ENCODE results near the gene USP28.

DNA sequence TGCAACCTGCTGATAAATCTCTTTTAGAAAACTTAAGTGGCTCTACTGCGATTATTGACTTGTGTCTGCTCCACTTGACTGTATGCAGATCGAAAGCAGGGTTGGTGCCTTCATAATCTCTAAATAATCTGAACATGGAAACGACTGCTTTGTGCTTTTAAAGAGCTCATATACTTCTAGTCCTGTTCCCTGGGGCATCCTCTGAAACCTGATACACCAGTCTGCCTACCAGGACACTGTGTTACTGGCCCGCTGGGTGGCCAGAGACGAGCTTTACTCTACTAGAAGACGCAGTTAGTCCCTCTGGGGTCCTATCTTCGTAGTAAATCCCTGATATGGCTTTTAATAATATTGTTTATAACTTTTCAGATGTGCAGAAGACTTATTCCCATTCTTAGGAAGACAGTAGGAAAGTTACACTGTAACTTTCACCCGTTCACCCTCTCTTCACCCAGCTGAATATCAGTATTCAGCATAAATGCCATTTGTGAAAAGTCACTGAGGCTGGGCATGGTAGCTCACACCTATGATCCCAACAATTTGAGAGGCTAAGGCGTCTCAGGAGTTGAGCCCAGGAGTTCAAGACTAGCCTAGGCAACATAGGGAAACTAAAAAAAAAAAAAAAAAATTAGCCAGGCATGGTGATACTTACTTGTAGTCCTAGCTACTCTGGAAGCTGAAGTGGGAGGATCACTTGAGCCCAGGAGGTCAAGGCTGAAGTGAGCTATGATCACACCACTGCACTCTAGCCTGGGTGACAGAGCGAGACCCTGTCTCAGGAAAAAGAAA is 20.2 kb upstream of the USP28 start:
- TF ChIP-seq GATA2 (IDR thresholded peaks at IDR 0.05; ENCODE audit: low read depth, low read length) = no peak
- no peak for TF ChIP-seq GATA3 (IDR thresholded peaks at IDR 0.05; ENCODE audit: low read depth, low read length)

All from SH-SY5Y (cell line).